Islet precursor cell (in vitro differentiated cells): ENCODE results near the gene CCDC187.
"Not testable (repeated sequence)": the region's sequence is repeated elsewhere in the genome, so short reads cannot be mapped to it uniquely, and the experiment has no call there.

Source experiments
- DNase-seq: peaks from one replicate; pipeline ENCODE4 v3.0.0-alpha.2; 2018

CCDC187 gene

DNA sequence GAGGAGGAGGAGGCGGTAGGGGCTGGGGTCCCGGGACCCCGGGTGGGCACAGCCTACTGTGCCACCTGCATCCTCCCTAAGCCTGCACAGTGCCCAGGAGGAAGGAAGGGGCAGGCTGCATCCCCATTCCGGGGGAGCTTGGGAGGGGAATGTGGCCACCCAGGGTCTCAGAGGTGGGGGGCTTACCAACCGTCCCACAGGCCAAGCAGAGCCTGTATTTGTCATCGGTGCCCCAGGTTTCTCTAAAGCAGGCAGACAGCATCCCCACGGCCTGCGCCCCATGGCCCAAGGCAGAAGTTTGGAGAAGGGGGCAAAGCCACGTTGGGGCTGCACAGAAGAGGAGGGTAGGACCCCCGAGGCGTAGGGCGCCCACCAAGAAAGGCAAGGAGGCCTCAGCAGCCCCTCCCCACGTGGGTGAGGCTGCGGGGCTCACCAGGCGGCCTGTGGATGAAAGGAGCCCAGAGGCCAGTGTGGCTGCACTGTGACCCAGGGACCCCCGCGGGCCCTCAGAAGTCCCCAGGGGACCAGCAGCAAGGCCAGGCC is 22.9 kb upstream of the CCDC187 start:
- DNase-seq, result no peak

DNA sequence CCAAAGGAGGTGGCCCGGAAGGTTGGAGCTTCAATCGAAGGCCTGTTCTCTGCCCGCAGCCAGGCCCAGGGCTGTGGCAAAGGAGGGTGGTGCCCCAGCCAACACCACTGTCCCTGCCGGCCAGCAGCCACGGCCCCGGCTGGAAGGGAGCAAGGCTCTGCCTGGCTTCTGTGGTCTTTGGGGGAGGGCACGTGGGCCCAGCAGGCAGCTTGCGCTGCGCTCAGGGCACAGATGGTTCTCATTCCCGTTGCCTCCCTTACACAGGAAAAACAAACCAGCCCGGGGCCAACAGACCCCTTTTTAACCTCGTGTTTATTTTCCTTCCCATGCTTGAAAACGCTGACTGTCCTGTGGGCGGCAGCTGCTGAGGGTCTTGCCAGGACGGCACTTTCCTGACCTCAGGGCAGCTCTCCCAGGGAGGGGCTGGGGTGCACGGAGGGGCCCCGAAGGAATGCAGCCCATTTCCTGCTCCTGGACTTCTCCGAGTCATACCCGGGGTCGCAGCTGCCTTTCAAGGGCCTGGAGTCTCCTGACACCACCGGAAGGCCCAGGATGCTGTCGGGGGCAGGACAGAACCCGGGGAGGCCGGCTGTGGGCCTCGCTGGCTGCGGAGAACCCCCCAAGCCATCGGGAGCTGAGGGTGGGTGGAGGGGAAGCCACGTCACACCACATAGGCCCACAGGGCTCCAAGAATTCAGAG is 22.3 kb upstream of the CCDC187 start:
- peak; percentile 84 for DNase-seq

DNA sequence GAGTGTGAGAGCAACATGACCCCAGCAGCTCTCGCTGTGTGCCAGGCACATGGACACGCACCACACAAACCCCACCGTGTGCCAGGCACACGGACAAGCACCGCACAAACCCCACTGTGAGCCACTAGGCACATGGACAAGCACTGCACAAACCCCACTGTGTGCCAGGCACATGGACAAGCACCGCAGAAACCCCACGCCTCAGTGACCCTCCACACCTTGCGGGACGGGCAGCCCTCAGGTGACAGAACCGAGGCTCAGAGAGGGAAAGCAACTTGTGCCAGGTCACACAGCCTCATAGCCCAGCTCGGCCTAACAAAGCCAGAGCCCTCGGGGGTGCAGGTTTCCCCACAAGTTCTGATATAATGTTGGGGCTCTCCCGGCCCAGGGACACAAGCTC is 21.5 kb upstream of the CCDC187 start:
- no peak for DNase-seq

DNA sequence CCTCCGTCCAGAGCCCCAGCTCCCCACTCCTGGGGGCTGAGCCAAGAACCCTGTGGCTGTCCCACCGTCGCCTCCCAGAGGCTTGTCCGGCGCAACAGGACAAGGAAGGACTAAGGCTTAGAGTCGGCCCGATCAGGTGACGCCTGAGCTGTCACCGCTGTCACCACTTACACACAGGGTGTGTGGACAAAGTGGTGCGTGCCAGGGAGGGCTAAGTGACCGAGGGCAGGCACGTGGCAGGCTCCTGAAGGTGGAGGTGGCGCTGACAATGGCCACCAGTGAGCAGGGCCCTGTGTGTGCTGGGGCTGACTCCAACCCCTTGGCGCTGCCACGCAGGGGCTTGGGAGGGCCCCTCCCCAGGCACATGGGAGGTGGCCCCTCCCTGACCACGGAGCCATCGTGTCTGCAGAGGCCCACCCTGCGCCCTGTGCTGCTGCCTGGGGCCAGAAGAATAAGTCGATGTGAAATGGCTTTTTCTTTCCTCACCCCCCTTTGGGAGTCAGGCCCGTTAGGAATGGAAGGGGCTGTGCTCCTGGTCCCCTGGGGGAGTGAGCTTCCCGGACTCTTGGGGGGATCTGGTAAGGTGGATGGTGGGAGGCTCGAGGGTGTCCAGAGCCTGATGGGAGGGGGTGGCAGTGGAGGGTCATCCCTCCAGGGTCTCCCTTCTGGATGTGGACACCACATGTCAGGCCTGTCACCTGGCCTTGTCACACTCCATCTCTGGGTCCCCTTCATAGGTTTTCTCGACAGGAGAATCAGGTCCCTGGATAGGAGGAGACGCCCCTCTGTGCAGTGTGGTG is 20.8 kb upstream of the CCDC187 start:
- DNase-seq, result no peak

DNA sequence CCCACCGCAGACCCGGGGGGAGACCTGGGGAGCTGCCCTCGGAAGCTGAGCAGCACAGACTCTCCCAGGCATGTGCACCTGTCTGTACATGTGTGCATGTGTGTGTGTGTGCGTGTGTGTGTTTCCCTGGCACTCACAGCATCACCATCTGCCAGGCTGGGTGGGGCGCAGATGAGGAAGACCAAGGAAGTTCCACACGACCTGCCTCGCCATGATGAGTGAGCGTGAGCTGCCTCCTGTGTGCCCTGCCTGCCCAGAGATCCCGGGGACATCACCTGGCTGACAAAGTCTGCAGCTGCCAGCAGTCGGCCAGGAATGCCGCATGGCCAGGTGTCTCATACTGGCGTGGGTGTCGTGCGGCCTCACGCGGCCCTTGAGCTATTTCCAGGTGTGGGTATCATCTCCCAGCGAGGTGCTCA is 19.5 kb upstream of the CCDC187 start:
- no peak for DNase-seq

DNA sequence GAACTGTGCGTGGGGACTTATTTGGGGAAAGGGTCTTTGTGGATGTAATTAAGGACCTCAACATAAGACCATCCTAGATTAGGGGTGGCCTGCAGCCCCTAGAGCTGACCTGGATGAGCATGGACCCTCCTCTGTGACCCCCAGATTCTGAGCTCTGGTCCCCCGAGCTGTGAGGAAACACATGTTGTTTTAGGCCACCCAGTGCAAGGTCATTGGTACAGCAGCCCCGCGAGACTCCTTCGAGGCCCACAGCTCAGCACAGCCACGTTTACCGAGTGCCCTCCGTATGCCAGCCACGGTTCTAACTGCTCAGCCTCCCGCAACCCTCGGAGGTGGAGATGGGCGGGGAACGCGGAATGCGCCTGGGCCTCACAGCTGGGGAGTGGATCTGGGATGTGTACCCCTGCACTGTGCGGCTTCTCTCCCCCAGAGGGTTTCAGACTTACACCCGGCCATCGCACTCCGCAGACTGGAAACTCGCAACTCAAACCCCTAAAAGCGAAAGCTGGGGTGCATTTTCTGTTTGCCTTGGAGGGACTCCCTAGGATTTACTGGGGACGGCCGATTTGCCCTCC is 18.9 kb upstream of the CCDC187 start:
- DNase-seq, result no peak

DNA sequence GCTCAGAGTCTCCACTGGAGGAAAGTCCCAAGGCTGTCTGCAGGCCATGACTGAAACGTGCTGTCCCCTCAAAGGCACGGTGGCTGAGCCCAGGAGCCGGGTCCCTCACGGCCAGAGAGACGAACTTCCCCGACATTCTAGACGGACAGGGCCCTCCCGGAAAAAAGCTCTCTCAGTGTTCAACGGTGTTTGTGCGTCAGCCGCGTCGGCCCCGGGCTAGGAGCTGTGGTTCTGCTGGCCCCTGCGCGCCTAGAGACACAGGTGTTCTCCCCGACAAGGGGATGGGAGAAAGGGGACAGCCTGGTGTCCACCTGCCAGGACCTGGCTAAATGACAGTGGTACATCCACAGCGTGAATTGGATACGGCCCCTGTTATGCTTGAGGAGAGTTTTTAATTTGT is 17.7 kb upstream of the CCDC187 start:
- DNase-seq, result no peak

DNA sequence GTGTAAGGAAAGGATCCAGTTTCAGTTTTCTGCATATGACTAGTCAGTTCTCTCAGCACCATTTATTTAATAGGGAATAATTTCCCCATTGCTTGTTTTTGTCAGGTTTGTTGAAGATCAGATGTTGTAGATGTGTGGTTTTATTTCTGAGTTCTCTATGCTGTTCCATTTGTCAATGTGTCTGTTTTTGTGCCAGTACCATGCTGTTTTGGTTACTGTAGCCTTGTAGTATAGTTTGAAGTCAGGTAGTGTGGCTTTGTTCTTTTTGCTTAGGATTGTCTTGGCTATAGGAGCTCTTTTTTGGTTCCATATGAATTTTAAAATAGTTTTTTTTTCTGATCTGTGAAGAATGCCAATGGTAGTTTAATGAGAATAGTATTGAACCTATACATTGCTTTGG is 17.1 kb upstream of the CCDC187 start:
- not testable (repeated sequence) for DNase-seq

DNA sequence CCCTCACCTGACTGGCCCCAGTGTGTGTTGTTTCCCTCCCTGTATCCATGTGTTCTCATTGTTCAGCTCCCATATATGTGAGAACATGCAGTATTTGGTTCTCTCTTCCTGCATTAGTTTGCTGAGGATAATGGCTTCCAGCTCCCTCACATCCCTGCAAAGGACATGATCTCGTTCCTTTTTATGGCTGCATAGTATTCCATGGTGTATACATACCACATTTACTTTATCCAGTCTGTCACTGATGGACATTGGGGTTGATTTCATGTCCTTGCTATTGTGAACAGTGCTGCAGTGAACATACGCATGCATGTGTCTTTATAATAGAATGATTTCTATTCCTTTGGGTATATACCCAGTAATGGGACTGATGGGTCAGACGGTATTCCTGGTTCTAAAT is 16.1 kb upstream of the CCDC187 start:
- DNase-seq, result not testable (repeated sequence)

DNA sequence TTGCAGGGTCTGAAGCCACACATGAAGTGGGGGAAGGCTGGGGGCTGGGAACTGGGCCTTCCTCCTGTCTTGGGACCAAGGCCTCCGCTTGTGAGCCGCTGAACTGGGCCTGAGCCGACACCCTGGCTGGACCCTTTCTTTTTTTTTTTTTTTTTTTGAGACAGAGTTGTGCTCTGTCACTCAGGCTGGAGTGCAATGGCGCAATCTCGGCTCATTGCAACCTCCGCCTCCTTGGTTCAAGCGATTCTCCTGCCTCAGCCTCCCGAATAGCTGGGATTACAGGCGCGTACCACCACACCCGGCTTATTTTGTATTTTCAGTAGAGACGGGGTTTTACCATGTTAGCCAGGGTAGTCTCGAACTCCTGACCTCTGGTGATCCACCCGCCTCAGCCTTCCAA is 15.3 kb upstream of the CCDC187 start:
- DNase-seq, result not testable (repeated sequence)

DNA sequence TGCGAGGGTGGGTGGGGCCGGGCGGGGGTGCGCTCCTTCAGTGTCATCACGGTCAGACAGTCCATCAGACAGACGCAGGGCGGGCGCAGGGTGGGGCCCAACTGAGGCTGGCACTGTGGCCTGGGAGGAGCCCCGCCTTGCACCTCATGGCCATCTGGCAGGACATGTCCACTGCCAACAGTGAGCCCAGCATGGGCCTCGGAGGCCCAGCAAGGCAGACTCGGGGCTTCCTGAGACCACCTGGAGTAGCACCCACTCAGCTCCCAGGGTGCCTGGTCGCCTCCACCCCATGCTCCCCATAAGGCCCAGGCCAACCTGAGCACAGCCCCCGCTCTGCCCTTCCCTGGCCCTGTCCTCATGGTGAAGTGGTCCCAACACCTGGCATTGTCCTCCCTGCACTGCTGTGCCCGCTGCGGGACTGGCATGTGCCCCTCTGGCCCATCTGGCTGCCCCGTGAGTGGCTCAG is 14.9 kb upstream of the CCDC187 start:
- no peak for DNase-seq

DNA sequence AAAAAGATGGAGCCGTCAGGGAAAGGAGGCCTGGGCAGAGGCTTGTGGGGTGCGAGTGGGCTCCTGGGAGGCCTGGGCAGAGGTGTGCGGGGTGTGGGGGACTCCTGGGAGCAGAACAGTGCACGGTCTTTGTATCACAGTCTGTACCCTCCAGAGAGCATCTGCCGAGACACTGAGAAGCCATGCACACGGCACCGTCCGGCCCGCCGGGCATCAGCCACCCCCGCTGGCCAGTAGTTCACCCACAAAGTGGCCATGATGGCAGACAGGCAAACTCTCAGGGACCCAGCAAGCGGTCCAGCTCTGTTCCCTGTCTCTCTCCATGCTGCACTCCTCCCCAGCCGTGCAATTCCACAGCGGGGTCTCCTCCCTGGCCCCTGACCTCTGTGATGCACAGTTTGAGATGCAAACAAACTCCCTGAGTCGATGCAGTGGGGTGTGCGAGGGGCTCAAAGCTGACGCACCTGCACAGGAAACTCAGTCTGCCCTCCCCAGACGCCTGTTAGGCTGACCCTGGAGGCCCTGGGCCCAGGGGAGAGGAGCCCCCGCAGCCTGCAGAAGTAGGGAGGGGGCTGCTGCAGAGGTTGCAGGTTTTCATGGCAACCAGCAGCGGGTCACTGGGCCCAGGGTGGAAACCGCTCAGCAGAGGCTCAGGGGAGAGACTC is 14.3 kb upstream of the CCDC187 start:
- DNase-seq, result no peak

DNA sequence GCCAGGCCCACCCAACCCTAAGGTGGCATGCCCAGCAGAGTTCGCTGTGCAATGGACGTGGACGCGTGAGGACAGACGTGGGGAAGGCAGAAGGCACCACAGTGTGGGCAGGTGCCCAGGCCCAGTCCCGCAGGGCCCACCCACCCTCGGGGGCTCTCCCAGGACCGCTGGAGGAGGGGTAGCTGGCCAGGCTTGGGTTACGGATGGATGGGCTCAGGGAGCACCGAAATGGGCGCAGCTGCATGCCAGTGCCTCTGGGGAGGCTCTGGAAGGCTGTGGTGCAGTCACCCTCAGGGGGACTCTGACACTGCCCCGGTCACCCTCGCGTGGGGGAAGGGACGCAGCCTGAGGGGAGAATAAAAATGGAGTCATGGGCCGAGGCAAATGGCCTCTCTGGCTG is 13.8 kb upstream of the CCDC187 start:
- no peak for DNase-seq

DNA sequence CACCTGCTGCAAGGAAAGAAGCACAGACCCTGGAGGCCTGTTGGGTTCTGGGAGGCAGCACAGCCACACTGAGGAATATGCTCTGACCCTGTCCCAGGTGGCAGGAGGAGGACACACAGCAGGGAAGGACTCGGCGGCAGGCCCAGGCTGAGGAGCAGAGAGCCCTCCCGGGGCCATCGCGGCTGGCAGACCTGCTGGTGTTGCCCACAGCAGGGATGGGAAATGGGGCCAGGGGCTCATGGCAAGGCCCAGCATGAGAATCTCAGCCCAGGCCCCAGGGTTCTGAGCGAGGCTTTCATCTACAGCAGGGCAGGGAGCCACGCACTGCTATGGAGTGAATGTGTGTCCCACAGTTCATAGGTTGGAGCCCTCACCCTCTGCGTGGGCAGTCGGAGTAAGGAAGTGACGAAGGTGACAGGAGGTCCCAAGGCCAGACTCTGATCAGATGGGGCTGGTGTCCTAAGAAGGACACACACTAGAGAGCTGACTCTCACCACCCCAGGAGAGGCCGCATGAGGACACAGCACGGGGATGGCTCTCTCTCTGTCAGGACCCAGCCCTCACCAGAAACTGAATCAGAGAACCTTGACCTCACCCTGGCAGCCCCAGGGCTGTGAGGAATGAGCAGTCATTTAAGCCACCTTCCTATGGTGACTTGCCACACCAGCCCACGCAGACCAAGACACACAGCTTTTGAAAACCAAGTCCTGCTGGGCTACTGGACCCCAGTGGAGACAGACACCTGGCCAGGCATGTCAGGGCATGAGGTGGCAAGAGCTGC is 13.2 kb upstream of the CCDC187 start:
- no peak for DNase-seq

DNA sequence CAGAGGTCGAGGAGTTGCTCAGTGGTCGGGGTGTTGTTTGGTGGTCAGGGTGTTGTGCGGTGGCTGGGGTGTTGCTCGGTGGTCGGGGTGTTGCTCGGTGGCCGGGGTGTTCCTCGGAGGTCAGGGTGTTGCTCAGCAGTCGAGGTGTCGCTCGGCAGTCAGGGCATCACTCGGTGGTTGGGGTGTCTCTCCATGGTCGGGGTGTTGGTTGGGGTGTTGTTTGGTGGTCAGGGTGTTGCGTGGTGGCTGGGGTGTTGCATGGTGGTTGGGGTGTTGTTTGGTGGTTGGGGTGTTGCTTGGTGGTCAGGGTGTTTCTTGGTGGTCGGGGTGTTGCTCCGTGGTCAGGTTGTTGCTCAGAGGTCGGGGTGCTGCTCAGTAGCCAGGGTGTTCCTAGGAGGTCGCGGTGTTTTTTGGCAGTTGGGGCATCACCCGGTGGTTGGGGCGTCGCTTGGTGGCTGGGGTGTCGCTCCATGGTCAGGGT is 12.4 kb upstream of the CCDC187 start:
- DNase-seq, result no peak

DNA sequence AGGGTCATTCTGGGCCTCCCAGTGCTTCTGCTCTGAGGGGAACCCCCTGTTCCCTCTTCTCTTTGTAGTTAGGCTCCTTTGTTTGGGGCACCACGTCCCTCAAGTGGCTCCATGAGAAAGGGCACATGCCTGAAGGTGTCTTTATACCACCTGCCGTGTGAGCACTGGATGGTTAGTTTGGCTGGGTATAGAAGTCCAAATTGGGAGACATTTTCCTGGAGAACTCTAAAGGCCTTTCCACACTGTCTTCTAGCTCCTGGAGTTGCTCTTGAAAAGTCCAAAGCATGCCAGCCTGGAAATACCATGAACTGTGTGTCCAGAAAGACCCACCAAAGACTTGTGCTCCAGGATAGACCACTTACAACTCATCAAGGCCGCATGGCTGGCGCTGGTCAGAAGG is 11.1 kb upstream of the CCDC187 start:
- no peak for DNase-seq

DNA sequence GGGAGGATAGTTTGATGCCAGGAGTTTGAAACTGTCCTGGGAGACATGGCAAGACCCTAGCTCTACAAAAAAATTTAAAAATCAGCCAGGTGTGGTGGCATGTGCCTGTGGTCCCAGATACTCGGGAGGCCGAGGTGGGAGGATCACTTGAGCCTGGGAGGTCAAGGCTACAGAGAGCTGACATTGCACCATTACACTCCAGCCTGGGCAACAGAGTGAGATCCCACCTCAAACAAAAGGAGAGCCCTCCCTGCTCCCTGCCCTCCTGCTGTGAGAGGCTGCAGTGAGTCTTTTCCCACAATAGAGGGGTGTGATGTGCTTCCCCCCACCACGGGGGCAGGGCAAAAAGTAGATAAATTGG is 10.1 kb upstream of the CCDC187 start:
- no peak for DNase-seq

DNA sequence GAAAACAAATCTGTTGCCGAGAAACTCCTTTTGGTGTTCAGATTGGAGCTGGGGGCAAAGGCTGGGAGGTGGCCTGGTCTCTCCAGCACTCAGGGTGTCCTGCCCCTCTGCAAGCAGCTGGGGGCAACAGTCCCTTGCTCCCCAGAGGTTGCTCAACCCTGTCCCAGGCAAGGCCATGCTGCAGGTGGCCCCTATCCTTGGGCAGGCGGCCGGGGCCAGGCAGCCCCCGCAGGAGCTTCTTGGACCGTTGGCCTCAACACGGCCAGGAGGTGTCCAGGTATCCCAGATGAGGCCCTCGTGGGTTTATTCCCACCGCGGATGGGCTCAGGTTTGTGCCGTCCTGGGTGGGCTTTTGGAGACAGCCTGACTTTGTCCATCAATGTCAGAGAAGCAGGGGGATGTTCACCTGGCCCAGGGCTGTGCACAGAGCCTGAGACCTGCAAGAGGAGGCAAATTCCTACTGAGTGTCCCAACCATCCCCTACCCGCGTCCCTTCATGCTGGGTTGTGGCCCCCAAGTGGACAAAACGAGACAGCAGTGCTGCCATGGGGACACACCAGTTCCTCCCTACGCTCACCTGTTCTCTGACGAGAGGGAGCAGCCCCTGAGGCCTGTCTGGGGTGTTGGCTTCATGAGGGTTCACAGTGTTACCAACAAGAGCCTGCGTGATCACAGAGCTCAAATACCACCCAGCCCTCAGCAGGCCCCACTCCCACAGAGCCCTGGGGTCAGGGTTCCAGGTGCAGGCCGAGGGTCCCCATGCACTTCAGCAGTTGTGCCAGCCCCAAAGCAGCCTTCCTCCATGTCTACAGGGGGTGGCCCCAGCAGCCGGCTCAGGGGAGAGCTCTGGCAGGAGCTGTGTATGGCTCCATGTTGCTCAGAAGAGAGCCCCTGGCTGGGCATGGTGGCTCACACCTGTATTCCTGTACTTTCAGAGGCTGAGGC is 9.5 kb upstream of the CCDC187 start:
- no peak for DNase-seq

DNA sequence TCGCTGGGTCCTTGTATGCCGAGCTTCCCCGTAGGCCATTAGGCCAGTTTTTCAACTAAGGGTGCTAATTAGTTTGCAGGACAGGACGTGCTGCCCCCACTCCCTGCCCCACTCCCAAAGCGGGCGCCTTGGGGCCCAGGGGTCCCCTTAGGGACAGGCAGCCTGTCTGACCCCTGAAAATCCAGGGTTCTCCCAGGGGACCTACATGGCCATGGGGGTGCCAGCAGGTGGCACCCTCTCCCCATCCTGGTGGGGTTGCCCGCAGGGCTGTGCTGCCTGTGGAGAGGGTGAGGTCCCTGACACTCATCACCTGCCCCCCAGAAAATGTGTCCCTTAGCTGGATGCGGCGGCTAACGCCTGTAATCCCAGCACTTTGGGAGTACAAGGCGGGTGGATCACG is 8.5 kb upstream of the CCDC187 start:
- DNase-seq, result no peak

DNA sequence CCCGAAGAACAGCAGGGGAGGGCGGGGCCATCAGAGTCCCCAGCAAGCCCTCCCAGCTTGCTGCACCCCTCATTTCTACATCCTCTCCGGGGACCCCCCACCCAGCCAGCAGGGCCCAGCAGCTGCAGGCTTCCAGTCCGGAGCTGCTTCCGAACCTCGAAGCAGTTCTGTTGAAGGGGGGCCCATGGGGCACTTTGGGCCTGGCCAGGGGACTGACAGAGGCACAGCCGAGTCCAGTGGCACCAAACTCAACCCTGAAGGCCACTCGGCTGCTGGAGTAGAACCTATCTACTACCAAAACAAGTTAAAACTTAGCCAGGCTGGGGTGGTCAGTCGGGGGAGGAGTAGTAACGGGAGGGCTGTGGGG is 8.1 kb upstream of the CCDC187 start:
- DNase-seq, result no peak
